Measurements from ENCODE around the gene THEMIS. TPM values are rescaled to one million over a fixed set of nuclear protein-coding genes. Genes with fewer than 3 reads are reported as not detected.
"Not testable (repeated sequence)": the region's sequence is repeated elsewhere in the genome, so short reads cannot be mapped to it uniquely, and the experiment has no call there.

Gene THEMIS
- total and polyA plus RNA-seq, 10 donors: 0.80 to 17.8 (median 12.7) TPM

GRCh38 chr6:127690092-127690491 is 210.8 kb downstream of the THEMIS start:
- H3K36me3 ChIP-seq: no peaks in the 10 kb centered on the region
- intact Hi-C loops (cut with DNase I; ENCODE audit: low total_unique reads): no loop called here
- no peak for DNase-seq
- H3K27ac ChIP-seq: no peak overlapping the region
- no peak overlapping the region for H3K4me3 ChIP-seq
- H3K4me1 ChIP-seq: no peaks in the 10 kb centered on the region
- no peaks in the 10 kb centered on the region for H3K27me3 ChIP-seq (replicated peaks in 1 of 7)
- TF ChIP-seq CTCF (IDR thresholded peaks at IDR 0.05 in 8 of 11, conservative IDR thresholded peaks at IDR 0.05 in 3 of 11): no peak
- no peak for TF ChIP-seq POLR2AphosphoS5 (IDR thresholded peaks at IDR 0.05)
- no peak for TF ChIP-seq POLR2A (IDR thresholded peaks at IDR 0.05)
- peaks cover 0 to 10% (median 8%) of the 10 kb centered on the region in 8 donors for H3K9me3 ChIP-seq

GRCh38 chr6:127687490-127687889 is 213.4 kb downstream of the THEMIS start:
- intact Hi-C loops (cut with DNase I; ENCODE audit: low total_unique reads); H3K27me3 ChIP-seq (replicated peaks in 1 of 7); H3K4me1 ChIP-seq; H3K9me3 ChIP-seq; H3K4me3 ChIP-seq; H3K27ac ChIP-seq; H3K36me3 ChIP-seq; DNase-seq: not testable (repeated sequence)
- WGBS, 5 donors: 79 to 89% (median 86%) methylated on average over 3 of the region's 3 CpGs

GRCh38 chr6:127686084-127686483 is 214.8 kb downstream of the THEMIS start:
- Histone ChIP-seq H3K4me3 (no peak overlapping the region), H3K4me1 (no peaks in the 10 kb centered on the region), H3K27me3 (replicated peaks in 1 of 7) (no peaks in the 10 kb centered on the region), H3K9me3 (peaks cover 0 to 10% (median 8%) of the 10 kb centered on the region in 8 donors), H3K36me3 (no peaks in the 10 kb centered on the region), H3K27ac (no peak overlapping the region)
- no peak for DNase-seq
- TF ChIP-seq POLR2AphosphoS5 (IDR thresholded peaks at IDR 0.05): no peak
- no peak for TF ChIP-seq CTCF (IDR thresholded peaks at IDR 0.05 in 8 of 11, conservative IDR thresholded peaks at IDR 0.05 in 3 of 11)
- TF ChIP-seq POLR2A (IDR thresholded peaks at IDR 0.05): no peak
- intact Hi-C loops (cut with DNase I; ENCODE audit: low total_unique reads): no loop called here

DNA sequence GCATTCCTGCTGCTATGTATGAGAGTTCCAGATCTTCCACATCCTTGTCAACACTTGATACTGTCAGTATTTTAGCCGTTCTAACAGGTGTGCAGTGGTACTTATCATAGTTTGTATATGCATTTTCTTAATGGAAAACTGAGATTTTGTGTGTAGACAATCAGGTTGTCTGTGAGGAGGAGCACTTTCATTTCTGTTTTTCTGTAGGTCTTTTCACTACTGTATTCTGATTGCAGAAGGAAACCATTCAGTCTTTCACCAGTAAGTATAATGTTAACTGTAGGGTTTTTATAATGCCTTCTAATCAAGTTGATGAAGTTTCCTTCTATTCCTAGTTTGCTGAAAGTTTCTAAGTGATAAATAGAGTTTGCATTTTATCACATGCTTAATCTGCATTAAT is 216.4 kb downstream of the THEMIS start:
- peaks cover 0 to 10% (median 8%) of the 10 kb centered on the region in 8 donors for H3K9me3 ChIP-seq
- H3K27me3 ChIP-seq (replicated peaks in 1 of 7): no peaks in the 10 kb centered on the region
- no peaks in the 10 kb centered on the region for H3K36me3 ChIP-seq
- WGBS, 5 donors: 79 to 87% (median 84%) methylated on average over 1 of the region's 1 CpG
- TF ChIP-seq POLR2AphosphoS5 (IDR thresholded peaks at IDR 0.05): no peak
- no peak for TF ChIP-seq CTCF (IDR thresholded peaks at IDR 0.05 in 8 of 11, conservative IDR thresholded peaks at IDR 0.05 in 3 of 11)
- no peak for TF ChIP-seq POLR2A (IDR thresholded peaks at IDR 0.05)
- H3K27ac ChIP-seq: no peak overlapping the region
- intact Hi-C loops (cut with DNase I; ENCODE audit: low total_unique reads): no loop called here
- DNase-seq: no peak
- no peaks in the 10 kb centered on the region for H3K4me1 ChIP-seq
- H3K4me3 ChIP-seq: no peak overlapping the region

Small RNA genes lying within 50 kb of the gene (small RNA-seq; reads per million reads assigned to genes)
- gene MRPS17P5: 0 to 0.06 (median 0) reads per million in 4 donors

All from spleen (tissue), 11 donors.